Stomach (tissue), 9 donors: ENCODE results near the gene PLEKHG4. TPM values are rescaled to one million over a fixed set of nuclear protein-coding genes. Genes with fewer than 3 reads are reported as not detected.

ENCODE experiments used
- DNase-seq, 2 donors: peaks; one replicate each; pipeline versions ENCODE4 v3.0.0 to v3.0.0-alpha.2; 2013 to 2019
- H3K27ac ChIP-seq, 5 donors: fragments of 200-600 bp in 4 of 5; sonication (generic) in 4 of 5; one replicate each; pipeline ENCODE4 v1.5.1; 2013 to 2019; ENCODE audit warnings: mild to moderate bottlenecking in 1 of 5, moderate library complexity in 1 of 5
- H3K27me3 ChIP-seq, 3 donors: fragments of 200-600 bp; sonication (generic); one replicate each; pipeline ENCODE4 v1.5.1; 2017 to 2019; ENCODE audit warnings: mixed run types in 1 of 3
- H3K36me3 ChIP-seq, 4 donors: fragments of 200-600 bp; sonication (generic); 1 replicate in 3 of 4; 2 replicates in 1 of 4; pipeline ENCODE4 v1.5.1; 2016 to 2019
- H3K4me1 ChIP-seq, 4 donors: fragments of 200-600 bp; sonication (generic); one replicate each; pipeline ENCODE4 v1.5.1; 2016 to 2019
- H3K4me3 ChIP-seq, 4 donors: fragments of 200-600 bp; sonication (generic) in 3 of 4; one replicate each; pipeline ENCODE4 v1.5.1; 2016 to 2019; ENCODE audit warnings: mild to moderate bottlenecking in 1 of 4
- H3K9me3 ChIP-seq, 4 donors: fragments of 200-600 bp; sonication (generic); one replicate each; pipeline ENCODE4 v1.5.1; 2016 to 2019
- EP300 ChIP-seq: sonication (generic); formaldehyde crosslinking; IDR thresholded peaks from one replicate; pipeline ENCODE4 v1.6.1; 2017; ENCODE audit warnings: antibody characterized with exemption
- POLR2A ChIP-seq, 4 donors: fragments of 450-650 bp; IDR thresholded peaks; one replicate each; pipeline ENCODE4 v1.6.1; 2016; ENCODE audit warnings: antibody characterized with exemption in 4 of 4, control low read depth in 2 of 4, mild to moderate bottlenecking in 1 of 4, moderate library complexity in 1 of 4
- POLR2AphosphoS5 ChIP-seq, 3 donors: sonication (generic); formaldehyde crosslinking; IDR thresholded peaks; one replicate each; pipeline ENCODE4 v1.6.1; 2016; ENCODE audit warnings: antibody characterized with exemption in 3 of 3
- WGBS, 5 donors: extraction: QIAGEN DNeasy Blood & Tissue Kit in 3 of 5; methylation state at CpG; one replicate each; pipeline versions ENCODE4 v1.1.5 to v1.1.7; 2013 to 2018; 5-methylcytosine and 5-hydroxymethylcytosine counted together
- intact Hi-C: fragments of 100-400 bp; cut with DNase I; formaldehyde crosslinking; loops from one replicate; pipeline ENCODE4 v1.15.1; 2023; ENCODE audit warnings: low total_unique reads
- polyA plus RNA-seq, 3 donors: library from polyadenylated mRNA; stranded (reverse); fragments of 200-250 nt; gene quantifications; one replicate each; pipeline ENCODE4 v1.2.3, GENCODE V29; 2013
- total RNA-seq, 5 donors: library from RNA; depleted of rRNA; stranded (reverse); fragments of >200 nt; gene quantifications; one replicate each; pipeline versions ENCODE4 v1.1.0 to v1.2.3, GENCODE V29; 2014 to 2016
- TF ChIP-seq, protein P1 (sequence below), 7 experiments: fragments of 450-650 bp in 4 of 7; fragments of 200-600 bp in 3 of 7; sonication (generic) in 3 of 7; IDR thresholded peaks; one replicate each; pipeline ENCODE4 v1.5.1; 2016 to 2019; ENCODE audit warnings: antibody characterized with exemption in 7 of 7, control low read depth in 2 of 7, mild to moderate bottlenecking in 1 of 7
- donor health status: healthy with polysubstance abuse.
- donor health status: Bipolar disorder and iron deficiency.
- donor health status: healthy.

The PLEKHG4 gene
- total and polyA plus RNA-seq, 8 donors, result 2.3 to 57.1 (median 6.6) TPM

DNA sequence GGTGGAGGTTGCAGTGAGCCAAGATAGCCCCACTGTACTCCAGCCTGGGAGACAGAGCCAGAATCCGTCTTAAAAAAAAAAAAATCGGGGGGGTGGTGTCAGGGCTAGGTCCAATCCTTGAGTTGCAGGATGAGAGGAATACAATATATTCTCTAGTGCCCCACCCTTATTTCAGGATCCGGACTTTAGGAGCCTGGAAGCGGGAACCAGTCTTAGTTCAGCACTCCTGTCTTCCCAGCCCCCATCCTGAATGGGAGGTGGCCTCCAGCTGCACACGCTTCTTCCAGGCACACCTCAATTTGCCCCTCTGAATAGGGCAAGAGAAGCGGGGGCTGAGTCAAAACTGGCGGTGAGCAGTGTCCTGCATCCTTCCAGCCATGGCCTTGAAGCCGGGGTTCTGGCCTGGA lies 33.7 kb upstream of the PLEKHG4 start:
- Histone ChIP-seq H3K9me3 (no peaks in the 10 kb centered on the region), H3K36me3 (no peaks in the 10 kb centered on the region), H3K4me1 (peaks cover 56 to 82% (median 72%) of the 10 kb centered on the region in 4 donors), H3K4me3 (peak overlapping the region; percentile 64 to 85 (median 78)), H3K27me3 (peaks cover 0 to 28% (median 19%) of the 10 kb centered on the region in 3 donors), H3K27ac (peak overlapping the region; percentile 87 to 95 (median 89))
- DNase-seq, result no peak
- TF ChIP-seq POLR2A (IDR thresholded peaks at IDR 0.05) (no peak), POLR2AphosphoS5 (IDR thresholded peaks at IDR 0.05) (no peak), EP300 (no peak)
- TF ChIP-seq, protein P1, sequence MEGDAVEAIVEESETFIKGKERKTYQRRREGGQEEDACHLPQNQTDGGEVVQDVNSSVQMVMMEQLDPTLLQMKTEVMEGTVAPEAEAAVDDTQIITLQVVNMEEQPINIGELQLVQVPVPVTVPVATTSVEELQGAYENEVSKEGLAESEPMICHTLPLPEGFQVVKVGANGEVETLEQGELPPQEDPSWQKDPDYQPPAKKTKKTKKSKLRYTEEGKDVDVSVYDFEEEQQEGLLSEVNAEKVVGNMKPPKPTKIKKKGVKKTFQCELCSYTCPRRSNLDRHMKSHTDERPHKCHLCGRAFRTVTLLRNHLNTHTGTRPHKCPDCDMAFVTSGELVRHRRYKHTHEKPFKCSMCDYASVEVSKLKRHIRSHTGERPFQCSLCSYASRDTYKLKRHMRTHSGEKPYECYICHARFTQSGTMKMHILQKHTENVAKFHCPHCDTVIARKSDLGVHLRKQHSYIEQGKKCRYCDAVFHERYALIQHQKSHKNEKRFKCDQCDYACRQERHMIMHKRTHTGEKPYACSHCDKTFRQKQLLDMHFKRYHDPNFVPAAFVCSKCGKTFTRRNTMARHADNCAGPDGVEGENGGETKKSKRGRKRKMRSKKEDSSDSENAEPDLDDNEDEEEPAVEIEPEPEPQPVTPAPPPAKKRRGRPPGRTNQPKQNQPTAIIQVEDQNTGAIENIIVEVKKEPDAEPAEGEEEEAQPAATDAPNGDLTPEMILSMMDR (IDR thresholded peaks at IDR 0.05), result no peak
- intact Hi-C loops, result no loop called here
- 10 to 21% (median 12%) methylated on average over 6 to 8 of the region's 8 CpGs for WGBS, 5 donors

DNA sequence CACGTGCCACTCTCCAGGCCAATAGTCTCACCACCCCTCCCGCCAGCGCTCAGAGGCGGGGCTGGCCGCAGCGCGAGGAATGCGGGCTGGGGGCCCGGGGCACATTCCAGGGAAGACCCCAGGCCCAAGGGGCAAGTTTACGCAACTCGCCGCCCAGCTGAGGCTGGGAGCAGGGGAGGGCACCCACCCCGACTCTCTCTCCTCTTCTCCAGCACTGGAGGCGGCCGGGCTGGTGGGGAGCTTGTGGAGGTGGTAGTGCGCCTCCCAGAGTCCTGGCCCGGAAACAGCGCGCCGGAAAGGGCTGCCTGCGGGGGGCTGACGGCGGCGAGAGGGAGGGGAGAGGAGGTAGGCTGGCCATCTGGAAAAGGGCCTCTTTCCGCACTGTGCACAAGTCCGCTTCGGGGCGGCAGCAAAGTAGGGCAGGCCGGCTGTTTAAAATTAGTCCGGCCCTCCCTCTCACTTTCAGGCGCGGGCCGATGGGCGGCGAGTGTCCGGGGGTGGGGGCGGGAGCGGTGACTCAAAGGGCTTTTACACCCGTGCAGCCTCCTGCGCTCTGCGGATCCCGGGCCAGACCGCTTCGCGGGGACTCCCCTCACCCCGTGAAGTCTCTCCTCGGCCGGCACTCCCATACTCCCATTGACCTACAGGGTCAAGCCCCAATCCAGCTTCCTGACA lies 33.1 kb upstream of the PLEKHG4 start:
- TF ChIP-seq, protein P1 (IDR thresholded peaks at IDR 0.05), result peak in 1 of 7 experiments; percentile 36
- peak in 1 of 3 donors; percentile 12 for TF ChIP-seq POLR2AphosphoS5 (IDR thresholded peaks at IDR 0.05)
- TF ChIP-seq EP300, result no peak
- peaks cover 0 to 34% (median 19%) of the 10 kb centered on the region in 3 donors for H3K27me3 ChIP-seq
- no peaks in the 10 kb centered on the region for H3K9me3 ChIP-seq
- intact Hi-C loops, result no loop called here
- peak; percentile 69 to 93 for DNase-seq
- peak overlapping the region; percentile 64 to 85 (median 78) for H3K4me3 ChIP-seq
- 0 to 1% (median 1%) methylated on average over 17 to 48 of the region's 48 CpGs for WGBS, 5 donors
- peaks cover 51 to 77% (median 67%) of the 10 kb centered on the region in 4 donors for H3K4me1 ChIP-seq
- H3K36me3 ChIP-seq, result no peaks in the 10 kb centered on the region
- H3K27ac ChIP-seq, result peak overlapping the region; percentile 87 to 95 (median 89)

- TF ChIP-seq, protein P1 (IDR thresholded peaks at IDR 0.05), result peak in 1 of 7 experiments; percentile 20
- TF ChIP-seq EP300 (no peak), POLR2AphosphoS5 (IDR thresholded peaks at IDR 0.05) (peak in 2 of 3 donors; percentile 93 to 95), POLR2A (IDR thresholded peaks at IDR 0.05) (peak in 2 of 4 donors; percentile 62)
- no peaks in the 10 kb centered on the region for H3K36me3 ChIP-seq
- peak overlapping the region; percentile 87 to 95 (median 89) for H3K27ac ChIP-seq
- WGBS, 5 donors, result 0 to 1% (median 0%) methylated on average over 17 to 26 of the region's 26 CpGs
- no peaks in the 10 kb centered on the region for H3K9me3 ChIP-seq
- DNase-seq, result peak; percentile 93 to 95
- H3K4me3 ChIP-seq, result peak overlapping the region; percentile 64 to 85 (median 78)
- intact Hi-C loops, result no loop called here
- peaks cover 46 to 71% (median 61%) of the 10 kb centered on the region in 4 donors for H3K4me1 ChIP-seq
- peaks cover 0 to 39% (median 19%) of the 10 kb centered on the region in 3 donors for H3K27me3 ChIP-seq
Measured at GRCh38 chr16:67246756-67247191, 32.6 kb upstream of the PLEKHG4 start.

DNA sequence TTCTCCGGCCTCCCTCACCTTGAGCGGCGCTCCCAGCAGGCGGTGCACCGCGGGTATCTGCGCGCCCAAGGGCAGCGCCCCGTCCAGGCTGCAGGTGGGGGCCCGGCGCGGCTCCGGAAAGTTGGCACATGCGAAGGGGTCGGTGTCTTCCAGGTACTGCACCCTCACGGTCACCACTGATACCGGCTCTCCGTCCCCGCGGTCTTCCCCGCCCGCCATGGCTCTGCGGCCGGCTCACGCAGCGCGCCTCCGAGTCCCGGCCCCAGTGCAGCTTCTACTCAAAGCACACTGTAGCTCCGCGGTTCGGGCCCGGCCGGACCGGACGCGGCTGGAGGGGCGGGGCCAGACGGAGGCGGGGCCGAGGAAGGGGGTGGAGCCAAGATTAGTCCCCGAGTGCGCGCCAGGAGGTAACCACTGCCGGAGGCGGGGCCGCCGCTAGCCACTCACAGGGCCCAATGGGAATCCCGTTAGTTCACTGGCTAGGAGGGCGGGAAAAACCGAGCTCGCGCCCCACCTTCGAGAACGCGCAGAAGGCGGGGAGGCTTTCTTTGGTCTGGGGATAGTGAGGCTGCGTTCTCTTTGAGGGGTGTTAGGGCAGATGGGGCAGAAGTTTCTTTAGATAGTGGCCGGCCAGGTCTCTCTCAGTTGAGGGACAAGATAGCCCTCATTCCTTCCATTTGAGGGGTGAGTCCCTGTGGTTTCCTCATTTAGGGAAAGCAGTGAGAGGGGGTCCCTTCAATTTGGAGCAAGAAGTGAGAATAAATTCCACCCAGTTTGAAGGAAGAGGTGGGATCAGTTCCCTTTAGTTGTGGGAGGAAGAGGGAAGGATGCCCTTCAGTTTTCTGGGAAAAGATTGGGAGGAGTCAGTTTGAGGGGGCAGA lies 31.9 kb upstream of the PLEKHG4 start, which contains the start of gene FHOD1:
Gene FHOD1 (minus strand): TSS at position 290 of the 881 bp plus-strand sequence. CDS start 71 bp downstream, at position 219.
- intact Hi-C loops, result no loop called here
- Histone ChIP-seq H3K4me3 (peak within 1 kb of the TSS; percentile 64 to 85 (median 78)), H3K27me3 (peaks cover 0 to 44% (median 19%) of the 10 kb centered on the region in 3 donors), H3K4me1 (peaks cover 42 to 65% (median 55%) of the 10 kb centered on the region in 4 donors), H3K27ac (peak within 1 kb of the TSS; percentile 87 to 95 (median 89)), H3K36me3 (no peaks in the 10 kb centered on the region), H3K9me3 (no peaks in the 10 kb centered on the region)
- peak; percentile 98 to 99 for DNase-seq
- TF ChIP-seq POLR2AphosphoS5 (IDR thresholded peaks at IDR 0.05) (peak; percentile 24 to 93 (median 88)), POLR2A (IDR thresholded peaks at IDR 0.05) (peak in 1 of 4 donors; percentile 78)
- TF ChIP-seq, protein P1 (IDR thresholded peaks at IDR 0.05), result no peak
- WGBS, 5 donors, result 0 to 2% (median 1%) methylated on average over 18 to 60 of the region's 60 CpGs
